Vagina (tissue), 2 donors: ENCODE measurements around the gene IZUMO1R.
"Not testable (repeated sequence)": the region's sequence is repeated elsewhere in the genome, so short reads cannot be mapped to it uniquely, and the experiment has no call there.

Source experiments
- POLR2A ChIP-seq, 2 donors: fragments of 450-650 bp; IDR thresholded peaks; one replicate each; pipeline ENCODE4 v1.6.1; 2017; ENCODE audit warnings: antibody characterized with exemption in 2 of 2, mild to moderate bottlenecking in 2 of 2, moderate library complexity in 2 of 2
- POLR2AphosphoS5 ChIP-seq, 2 donors: sonication (generic); formaldehyde crosslinking; IDR thresholded peaks; one replicate each; pipeline ENCODE4 v1.9.0; 2017; ENCODE audit warnings: antibody characterized with exemption in 2 of 2, mild to moderate bottlenecking in 2 of 2, low read depth in 1 of 2; ENCODE audit not compliant: insufficient read depth in 1 of 2
- TF ChIP-seq, protein P1 (sequence below), 3 experiments: fragments of 450-650 bp in 2 of 3; fragments of 200-600 bp in 1 of 3; sonication (generic) in 1 of 3; IDR thresholded peaks; one replicate each; pipeline ENCODE4 v1.5.1; 2017 to 2019; ENCODE audit warnings: antibody characterized with exemption in 3 of 3, mild to moderate bottlenecking in 2 of 3, moderate library complexity in 2 of 3

- not testable (repeated sequence) for TF ChIP-seq POLR2A (IDR thresholded peaks at IDR 0.05); POLR2AphosphoS5 (IDR thresholded peaks at IDR 0.05; ENCODE audit: insufficient read depth in 1 of 2, low read depth in 1 of 2)
- TF ChIP-seq, protein P1, sequence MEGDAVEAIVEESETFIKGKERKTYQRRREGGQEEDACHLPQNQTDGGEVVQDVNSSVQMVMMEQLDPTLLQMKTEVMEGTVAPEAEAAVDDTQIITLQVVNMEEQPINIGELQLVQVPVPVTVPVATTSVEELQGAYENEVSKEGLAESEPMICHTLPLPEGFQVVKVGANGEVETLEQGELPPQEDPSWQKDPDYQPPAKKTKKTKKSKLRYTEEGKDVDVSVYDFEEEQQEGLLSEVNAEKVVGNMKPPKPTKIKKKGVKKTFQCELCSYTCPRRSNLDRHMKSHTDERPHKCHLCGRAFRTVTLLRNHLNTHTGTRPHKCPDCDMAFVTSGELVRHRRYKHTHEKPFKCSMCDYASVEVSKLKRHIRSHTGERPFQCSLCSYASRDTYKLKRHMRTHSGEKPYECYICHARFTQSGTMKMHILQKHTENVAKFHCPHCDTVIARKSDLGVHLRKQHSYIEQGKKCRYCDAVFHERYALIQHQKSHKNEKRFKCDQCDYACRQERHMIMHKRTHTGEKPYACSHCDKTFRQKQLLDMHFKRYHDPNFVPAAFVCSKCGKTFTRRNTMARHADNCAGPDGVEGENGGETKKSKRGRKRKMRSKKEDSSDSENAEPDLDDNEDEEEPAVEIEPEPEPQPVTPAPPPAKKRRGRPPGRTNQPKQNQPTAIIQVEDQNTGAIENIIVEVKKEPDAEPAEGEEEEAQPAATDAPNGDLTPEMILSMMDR (IDR thresholded peaks at IDR 0.05), result not testable (repeated sequence)
Measured at GRCh38 chr11:94278207-94278606, 26.2 kb upstream of the IZUMO1R start.
